Measurements from ENCODE around the gene ZNF674. TPM values are rescaled to one million over a fixed set of nuclear protein-coding genes. Genes with fewer than 3 reads are reported as not detected.
"Not testable (repeated sequence)": the region's sequence is repeated elsewhere in the genome, so short reads cannot be mapped to it uniquely, and the experiment has no call there.

Gene ZNF674
- polyA plus RNA-seq, 12 donors = 2.9 to 6.2 (median 4.4) TPM; not detected in 2

- DNase-seq = peak; percentile 13
These were observed 67.8 kb downstream of the ZNF674 start for GRCh38 chrX:46477435-46477834.

- no peak for DNase-seq
These were observed 80.0 kb downstream of the ZNF674 start for GRCh38 chrX:46465203-46465602.

GRCh38 chrX:46463682-46464081 lies 81.5 kb downstream of the ZNF674 start:
- DNase-seq = no peak

- no peak for DNase-seq
These were observed 83.5 kb downstream of the ZNF674 start for GRCh38 chrX:46461660-46462191.

- DNase-seq = not testable (repeated sequence)
These were observed 84.2 kb downstream of the ZNF674 start for GRCh38 chrX:46460801-46461659.

GRCh38 chrX:46459603-46460002 lies 85.6 kb downstream of the ZNF674 start:
- DNase-seq = no peak

GRCh38 chrX:46456125-46456922 lies 88.9 kb downstream of the ZNF674 start:
- no peak for DNase-seq

Other genes with a start within 250 kb of the ZNF674 start
- 1 to 10 TPM in 10 of 12 donors, not detected in 2; 2.7 to 5.7 (median 3.8) TPM for gene CHST7, start 28.3 kb upstream of the ZNF674 start, polyA plus RNA-seq (ENCODE audit: insufficient read length in 12 of 12)
- 10 to 100 TPM in 1 of 12 donors, 1 to 10 TPM in 10, not detected in 1; 5.7 to 12.4 (median 7.3) TPM for gene SLC9A7, start 213.7 kb upstream of the ZNF674 start, polyA plus RNA-seq (ENCODE audit: insufficient read length in 12 of 12)

All from muscle of arm (tissue), 12 donors.